ENCODE data around the gene FBLN1.

DNA sequence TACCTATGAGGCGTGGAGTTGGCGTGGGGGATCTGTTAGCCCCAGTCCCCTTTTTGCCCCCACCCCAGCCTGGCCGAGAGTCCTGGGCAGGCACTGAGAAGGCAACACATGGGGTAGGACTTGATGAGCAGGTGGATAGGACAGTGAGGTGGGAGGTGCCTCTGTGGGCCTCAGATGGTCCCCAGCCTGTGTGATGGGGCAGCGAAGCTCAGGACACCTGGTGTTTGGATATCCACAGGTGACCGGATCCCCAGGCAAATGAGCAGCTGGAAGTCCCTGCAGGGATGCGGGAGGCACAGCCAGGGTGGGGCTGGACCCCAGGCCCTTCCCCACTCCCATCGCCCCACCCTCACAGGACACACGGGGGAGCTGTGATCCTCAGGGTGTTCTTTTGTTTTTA, 9.7 kb downstream of the FBLN1 start:
- TF ChIP-seq, protein P1, sequence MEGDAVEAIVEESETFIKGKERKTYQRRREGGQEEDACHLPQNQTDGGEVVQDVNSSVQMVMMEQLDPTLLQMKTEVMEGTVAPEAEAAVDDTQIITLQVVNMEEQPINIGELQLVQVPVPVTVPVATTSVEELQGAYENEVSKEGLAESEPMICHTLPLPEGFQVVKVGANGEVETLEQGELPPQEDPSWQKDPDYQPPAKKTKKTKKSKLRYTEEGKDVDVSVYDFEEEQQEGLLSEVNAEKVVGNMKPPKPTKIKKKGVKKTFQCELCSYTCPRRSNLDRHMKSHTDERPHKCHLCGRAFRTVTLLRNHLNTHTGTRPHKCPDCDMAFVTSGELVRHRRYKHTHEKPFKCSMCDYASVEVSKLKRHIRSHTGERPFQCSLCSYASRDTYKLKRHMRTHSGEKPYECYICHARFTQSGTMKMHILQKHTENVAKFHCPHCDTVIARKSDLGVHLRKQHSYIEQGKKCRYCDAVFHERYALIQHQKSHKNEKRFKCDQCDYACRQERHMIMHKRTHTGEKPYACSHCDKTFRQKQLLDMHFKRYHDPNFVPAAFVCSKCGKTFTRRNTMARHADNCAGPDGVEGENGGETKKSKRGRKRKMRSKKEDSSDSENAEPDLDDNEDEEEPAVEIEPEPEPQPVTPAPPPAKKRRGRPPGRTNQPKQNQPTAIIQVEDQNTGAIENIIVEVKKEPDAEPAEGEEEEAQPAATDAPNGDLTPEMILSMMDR (IDR thresholded peaks at IDR 0.05), result no peak
- TF ChIP-seq POLR2A (IDR thresholded peaks at IDR 0.05), result no peak
